Measurements from ENCODE around the gene FXYD4.

- TF ChIP-seq CTCF (IDR thresholded peaks at IDR 0.05) (no peak), POLR2A (IDR thresholded peaks at IDR 0.05) (no peak)
These were observed 15.1 kb downstream of the FXYD4 start for GRCh38 chr10:43386549-43386948.
